IMR-90 (cell line): ENCODE data around the gene PRRX1. TPM values are rescaled to one million over a fixed set of nuclear protein-coding genes. Genes with fewer than 3 reads are reported as not detected.

ENCODE experiments used
- ATAC-seq: fragments of 200-7000 bp; cut with Tn5 transposase; 2 replicates; pipeline ENCODE4 v1.9.1; 2020; ENCODE audit warnings: low read depth, mild to moderate bottlenecking, moderate library complexity
- BruUV-seq: library from RNA; stranded (reverse); fragments of 400-500 nt; replicated peaks from 2 replicates; lab custom pipeline; 2021; lab: Mats Ljungman, UMichigan
- CTCF ChIA-PET: fragments of 300-600 bp; formaldehyde crosslinking; extraction: SDS; loops from one replicate; lab custom pipeline; 2021; ENCODE audit warnings: antibody characterized with exemption; lab: Yijun Ruan, JAX
- POLR2A ChIA-PET: fragments of 300-600 bp; sonication (Branson Sonifier 250); formaldehyde crosslinking; loops from one replicate; lab custom pipeline; 2022; ENCODE audit warnings: antibody characterized with exemption; ENCODE audit not compliant: unreplicated experiment; lab: Charles Lee
- DNase-seq: peaks from one replicate; pipeline ENCODE4 v3.0.0; 2013
- H2AFZ ChIP-seq: replicated peaks from 2 replicates; pipeline ENCODE3; 2013; ENCODE audit warnings: low read length, mild to moderate bottlenecking; ENCODE audit not compliant: poor library complexity
- H2AK5ac ChIP-seq: 2 replicates; pipeline ENCODE4 v1.6.1; 2013; ENCODE audit warnings: low read depth, low read length, inconsistent platforms
- H2AK9ac ChIP-seq: replicated peaks from 2 replicates; pipeline ENCODE3; 2013; ENCODE audit warnings: mild to moderate bottlenecking, low read depth, low read length, moderate library complexity; ENCODE audit not compliant: poor library complexity
- H2BK120ac ChIP-seq: 2 replicates; pipeline ENCODE4 v1.6.1; 2013; ENCODE audit warnings: low read depth, low read length, inconsistent platforms
- H2BK15ac ChIP-seq: 3 replicates; pipeline ENCODE4 v1.6.1; 2013; ENCODE audit warnings: low read depth, low read length, inconsistent platforms
- H2BK20ac ChIP-seq: 2 replicates; pipeline ENCODE4 v1.6.1; 2013; ENCODE audit warnings: low read depth, mild to moderate bottlenecking, inconsistent platforms, low read length, moderate library complexity
- H2BK5ac ChIP-seq: 2 replicates; pipeline ENCODE4 v1.6.1; 2013; ENCODE audit warnings: mild to moderate bottlenecking, low read depth, low read length, inconsistent platforms; ENCODE audit not compliant: poor library complexity, severe bottlenecking
- H3K14ac ChIP-seq: replicated peaks from 2 replicates; pipeline ENCODE4 v1.6.1; 2013; ENCODE audit warnings: low read depth, low read length, inconsistent platforms
- H3K18ac ChIP-seq: 2 replicates; pipeline ENCODE4 v1.6.1; 2013; ENCODE audit warnings: low read depth, low read length, control low read depth
- H3K23ac ChIP-seq: 2 replicates; pipeline ENCODE4 v1.6.1; 2013; ENCODE audit warnings: low read depth, low read length, inconsistent platforms
- H3K27ac ChIP-seq: 2 replicates; pipeline ENCODE4 v1.5.1; 2013; ENCODE audit warnings: mild to moderate bottlenecking, control low read depth, low read length; ENCODE audit not compliant: insufficient read depth
- H3K27me3 ChIP-seq: 2 replicates; pipeline ENCODE4 v1.6.1; 2013; ENCODE audit warnings: low read length; ENCODE audit not compliant: control insufficient read depth, insufficient read depth
- H3K36me3 ChIP-seq: 2 replicates; pipeline ENCODE4 v1.6.1; 2013; ENCODE audit warnings: low read length, mixed read lengths; ENCODE audit not compliant: control insufficient read depth, insufficient read depth
- H3K4ac ChIP-seq: 2 replicates; pipeline ENCODE4 v1.6.1; 2013; ENCODE audit warnings: low read depth, low read length, inconsistent platforms
- H3K4me1 ChIP-seq: 2 replicates; pipeline ENCODE4 v1.6.1; 2013; ENCODE audit warnings: low read length, mixed read lengths; ENCODE audit not compliant: control insufficient read depth, insufficient read depth
- H3K4me2 ChIP-seq: 2 replicates; pipeline ENCODE4 v1.6.1; 2013; ENCODE audit warnings: low read depth, mild to moderate bottlenecking, control low read depth, low read length, moderate library complexity
- H3K4me3 ChIP-seq: 2 replicates; pipeline ENCODE4 v1.5.1; 2013; ENCODE audit warnings: low read depth, mild to moderate bottlenecking, control low read depth, low read length, moderate library complexity; ENCODE audit not compliant: insufficient read depth
- H3K56ac ChIP-seq: 2 replicates; pipeline ENCODE4 v1.6.1; 2013; ENCODE audit warnings: low read length, inconsistent platforms; ENCODE audit not compliant: insufficient read depth; ENCODE audit errors: extremely low read depth
- H3K79me1 ChIP-seq, 2 experiments: 2 replicates each; pipeline ENCODE4 v1.6.1; 2013; ENCODE audit warnings: low read length in 2 of 2, inconsistent platforms in 1 of 2, low read depth in 1 of 2
- H3K9ac ChIP-seq: 2 replicates; pipeline ENCODE4 v1.6.1; 2013; ENCODE audit warnings: low read depth, low read length, control low read depth
- H3K9me1 ChIP-seq: 2 replicates; pipeline ENCODE4 v1.6.1; 2013; ENCODE audit warnings: low read length, inconsistent platforms; ENCODE audit not compliant: insufficient read depth
- H3K9me3 ChIP-seq: 2 replicates; pipeline ENCODE4 v1.6.1; 2013; ENCODE audit warnings: low read length; ENCODE audit not compliant: control insufficient read depth, insufficient read depth
- H4K20me1 ChIP-seq: 2 replicates; pipeline ENCODE4 v1.6.1; 2013; ENCODE audit warnings: low read length, inconsistent platforms; ENCODE audit not compliant: insufficient read depth
- H4K5ac ChIP-seq: 2 replicates; pipeline ENCODE4 v1.6.1; 2013; ENCODE audit warnings: mild to moderate bottlenecking, low read depth, low read length, control low read depth
- H4K8ac ChIP-seq, 2 experiments: 2 replicates each; pipeline ENCODE4 v1.6.1; 2013; ENCODE audit warnings: low read depth in 2 of 2, low read length in 2 of 2, control low read depth in 1 of 2, inconsistent platforms in 1 of 2
- H4K91ac ChIP-seq: 2 replicates; pipeline ENCODE4 v1.6.1; 2013; ENCODE audit warnings: low read depth, low read length, inconsistent platforms; ENCODE audit not compliant: insufficient read depth
- BHLHE40 ChIP-seq: fragments of 150-350 bp; IDR thresholded peaks from 2 replicates; pipeline ENCODE4 v1.6.1; 2016; ENCODE audit warnings: mild to moderate bottlenecking, low read depth, low read length
- CEBPB ChIP-seq: IDR thresholded peaks from 2 replicates; pipeline ENCODE4 v1.6.1; 2012; ENCODE audit warnings: low read depth, low read length, improper control_type of control experiment
- CHD1 ChIP-seq: IDR thresholded peaks from 2 replicates; pipeline ENCODE4 v1.6.1; 2012; ENCODE audit warnings: low read depth, low read length, improper control_type of control experiment
- MXI1 ChIP-seq: IDR thresholded peaks from 2 replicates; pipeline ENCODE4 v1.6.1; 2012; ENCODE audit warnings: low read depth, mild to moderate bottlenecking, low read length, moderate library complexity, borderline replicate concordance
- NFE2L2 ChIP-seq: fragments of 150-350 bp; IDR thresholded peaks from 2 replicates; pipeline ENCODE4 v1.6.1; 2016; ENCODE audit warnings: low read depth, mild to moderate bottlenecking, low read length
- POLR2A ChIP-seq: IDR thresholded peaks from 2 replicates; pipeline ENCODE4 v1.6.1; 2012; ENCODE audit warnings: mild to moderate bottlenecking, low read depth, low read length
- RAD21 ChIP-seq: IDR thresholded peaks from 2 replicates; pipeline ENCODE4 v1.6.1; 2012; ENCODE audit warnings: low read length, improper control_type of control experiment
- RFX5 ChIP-seq: IDR thresholded peaks from 2 replicates; pipeline ENCODE4 v1.8.0; 2012; ENCODE audit warnings: low read depth, mild to moderate bottlenecking, low read length, moderate library complexity
- SMC3 ChIP-seq: fragments of 150-350 bp; IDR thresholded peaks from 2 replicates; pipeline ENCODE4 v1.6.1; 2016; ENCODE audit warnings: low read depth, mild to moderate bottlenecking, antibody characterized with exemption, low read length, moderate library complexity
- dilution Hi-C: fragments of 300-500 bp; cut with HindIII; formaldehyde crosslinking; loops from one replicate; pipeline ENCODE4 v1.14.3; 2018; ENCODE audit warnings: low sequenced_read_pairs; ENCODE audit not compliant: unreplicated experiment
- in situ Hi-C: fragments of 300-500 bp; cut with MboI; formaldehyde crosslinking; loops from 3 replicates; pipeline ENCODE4 v1.14.3; 2019; ENCODE audit warnings: low sequenced_read_pairs, inconsistent platforms, mixed read lengths
- intact Hi-C: fragments of 100-400 bp; cut with micrococcal nuclease; formaldehyde crosslinking; loops from 2 replicates; pipeline ENCODE4 v1.10.0; 2022
- polyA plus RNA-seq, 3 experiments: library from polyadenylated mRNA; depleted of rRNA; stranded (reverse); fragments of >200 nt; gene quantifications; 2 replicates each; pipeline ENCODE4 v1.2.3, GENCODE V29; 2012; ENCODE audit warnings: low replicate concordance in 1 of 3
- total RNA-seq: library from RNA; depleted of rRNA; stranded (reverse); fragments of >200 nt; gene quantifications from 2 replicates; pipeline ENCODE4 v1.2.3, GENCODE V29; 2012
- TF ChIP-seq, protein P1 (sequence below): fragments of 150-350 bp; IDR thresholded peaks from 2 replicates; pipeline ENCODE4 v1.6.1; 2016; ENCODE audit warnings: low read depth, mild to moderate bottlenecking, low read length, moderate library complexity, borderline replicate concordance

PRRX1 gene
- total and polyA plus RNA-seq, 2 of the 4 experiments (the other 2 are of a cell fraction): 50.0 to 65.4 TPM

DNA sequence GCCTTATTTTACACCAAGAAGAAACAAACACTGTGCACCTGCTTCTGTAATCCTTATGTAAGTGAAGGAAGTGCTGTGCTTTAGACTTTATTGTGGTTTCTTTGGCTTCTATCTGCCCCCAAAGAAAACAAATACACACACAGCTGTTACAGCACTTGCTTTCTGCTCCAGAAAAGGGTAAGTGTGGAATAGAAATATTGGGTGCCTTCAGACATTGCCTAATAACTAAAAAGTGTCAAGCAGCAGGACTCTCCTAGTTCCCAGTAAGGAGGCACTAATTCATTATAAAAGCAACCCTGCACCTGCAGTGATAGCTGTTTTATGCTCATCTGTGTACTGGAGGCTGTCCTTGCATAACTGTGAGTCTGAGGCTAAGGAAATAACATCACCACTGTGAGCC is 23.4 kb upstream of the PRRX1 start:
- Histone ChIP-seq H3K9me1 (no peaks in the 10 kb centered on the region), H3K79me1 (no peaks in the 10 kb centered on the region), H3K4me3 (no peak overlapping the region), H3K56ac (no peak overlapping the region), H3K27ac (no peak overlapping the region), H3K18ac (no peak overlapping the region), H3K4ac (no peak overlapping the region), H4K5ac (no peak overlapping the region), H3K4me2 (no peak overlapping the region), H3K9ac (no peak overlapping the region), H2BK20ac (no peak overlapping the region), H3K36me3 (no peaks in the 10 kb centered on the region), H4K20me1 (no peaks in the 10 kb centered on the region), H2BK15ac (no peak overlapping the region), H2AK9ac (no peak overlapping the region), H2BK5ac (no peak overlapping the region), H2BK120ac (no peak overlapping the region), H2AFZ (no peak overlapping the region), H4K8ac (no peak overlapping the region), H2AK5ac (no peak overlapping the region), H3K27me3 (no peaks in the 10 kb centered on the region), H4K91ac (no peak overlapping the region), H3K9me3 (0 out of 2 replicates have a peak, but pooled peaks cover 2% of the 10 kb centered on the region), H3K23ac (no peak overlapping the region), H3K4me1 (no peaks in the 10 kb centered on the region), H3K14ac (peak overlapping the region; percentile 50; the same call in 1 of the 2 replicates)
- ChIA-PET POLR2A (no interaction called here), CTCF (no interaction called here)
- intact Hi-C loops: no loop called here
- dilution Hi-C loops: no loop called here
- in situ Hi-C loops: no loop called here
- no TSS peak for BruUV-seq
- DNase-seq (peak; percentile 28), ATAC-seq (no peak)
- TF ChIP-seq CEBPB: no peak
- no peak for TF ChIP-seq MXI1
- TF ChIP-seq CHD1: no peak
- no peak for TF ChIP-seq RFX5
- no peak for TF ChIP-seq SMC3
- TF ChIP-seq, protein P1, sequence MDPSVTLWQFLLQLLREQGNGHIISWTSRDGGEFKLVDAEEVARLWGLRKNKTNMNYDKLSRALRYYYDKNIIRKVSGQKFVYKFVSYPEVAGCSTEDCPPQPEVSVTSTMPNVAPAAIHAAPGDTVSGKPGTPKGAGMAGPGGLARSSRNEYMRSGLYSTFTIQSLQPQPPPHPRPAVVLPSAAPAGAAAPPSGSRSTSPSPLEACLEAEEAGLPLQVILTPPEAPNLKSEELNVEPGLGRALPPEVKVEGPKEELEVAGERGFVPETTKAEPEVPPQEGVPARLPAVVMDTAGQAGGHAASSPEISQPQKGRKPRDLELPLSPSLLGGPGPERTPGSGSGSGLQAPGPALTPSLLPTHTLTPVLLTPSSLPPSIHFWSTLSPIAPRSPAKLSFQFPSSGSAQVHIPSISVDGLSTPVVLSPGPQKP: no peak
- TF ChIP-seq BHLHE40: no peak
- no peak for TF ChIP-seq RAD21
- no peak for TF ChIP-seq NFE2L2
- TF ChIP-seq POLR2A: no peak
